HCT116 (cell line): ENCODE data around the gene CPOX.

Source experiments
- EGR1 ChIP-seq: IDR thresholded peaks from 2 replicates; pipeline ENCODE4 v1.6.1; 2012; ENCODE audit warnings: low read depth
- ELF1 ChIP-seq: IDR thresholded peaks from 2 replicates; pipeline ENCODE4 v1.6.1; 2012; ENCODE audit warnings: low read depth, borderline replicate concordance
- EZH2phosphoT487 ChIP-seq: fragments of 200-600 bp; IDR thresholded peaks from 2 replicates; pipeline ENCODE4 v1.6.1; 2018; ENCODE audit warnings: antibody characterized with exemption, borderline replicate concordance
- POLR2A ChIP-seq: IDR thresholded peaks from 2 replicates; pipeline ENCODE4 v1.7.0; 2011; ENCODE audit warnings: borderline replicate concordance; ENCODE audit not compliant: insufficient read depth, insufficient read length; ENCODE audit errors: extremely low read depth
- POLR2AphosphoS5 ChIP-seq: IDR thresholded peaks from 2 replicates; pipeline ENCODE4 v1.6.1; 2011; ENCODE audit warnings: mild to moderate bottlenecking, low read depth, low read length, moderate library complexity
- RAD21 ChIP-seq: IDR thresholded peaks from 2 replicates; pipeline ENCODE4 v1.6.1; 2012; ENCODE audit warnings: low read depth, mild to moderate bottlenecking
- ZFX ChIP-seq: fragments of 450-650 bp; IDR thresholded peaks from 2 replicates; pipeline ENCODE4 v1.6.1; 2017
- TF ChIP-seq, protein P1 (sequence below), 3 experiments: fragments of 200-600 bp in 1 of 3; sonication (generic) in 1 of 3; IDR thresholded peaks in 2 of 3; conservative IDR thresholded peaks in 1 of 3; 2 replicates each; pipeline ENCODE4 v1.5.1; 2012 to 2017; ENCODE audit warnings: low read depth in 2 of 3, low read length in 2 of 3, antibody characterized with exemption in 1 of 3, borderline replicate concordance in 1 of 3, control low read depth in 1 of 3, mild to moderate bottlenecking in 1 of 3, mixed read lengths in 1 of 3, mixed run types in 1 of 3, moderate library complexity in 1 of 3; ENCODE audit not compliant: insufficient read depth in 1 of 3
- TF ChIP-seq, protein P2 (sequence below): IDR thresholded peaks from 2 replicates; pipeline ENCODE4 v1.6.1; 2012

DNA sequence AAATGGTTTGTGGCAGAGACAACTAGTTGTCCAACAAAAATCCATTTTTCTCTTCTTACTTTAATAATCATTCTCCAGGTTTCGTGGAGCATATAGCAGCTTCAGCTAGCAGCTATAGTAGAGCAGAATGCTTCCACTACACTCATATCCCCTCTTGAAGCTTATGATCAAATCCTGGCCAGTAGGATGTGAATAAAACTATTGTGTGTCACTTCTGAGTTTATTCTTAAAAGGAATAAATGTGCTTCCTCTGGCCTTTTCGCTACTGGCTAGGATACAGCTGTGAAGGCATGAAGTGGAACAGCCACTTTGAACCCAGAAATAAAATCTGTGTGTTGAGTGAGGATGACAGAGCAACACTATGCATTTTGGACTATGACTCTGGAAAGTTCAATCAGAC is 7.8 kb upstream of the CPOX start:
- TF ChIP-seq EZH2phosphoT487 (no peak), RAD21 (no peak), POLR2A (no peak), EGR1 (no peak), POLR2AphosphoS5 (no peak), ELF1 (no peak), ZFX (no peak)
- TF ChIP-seq, protein P1, sequence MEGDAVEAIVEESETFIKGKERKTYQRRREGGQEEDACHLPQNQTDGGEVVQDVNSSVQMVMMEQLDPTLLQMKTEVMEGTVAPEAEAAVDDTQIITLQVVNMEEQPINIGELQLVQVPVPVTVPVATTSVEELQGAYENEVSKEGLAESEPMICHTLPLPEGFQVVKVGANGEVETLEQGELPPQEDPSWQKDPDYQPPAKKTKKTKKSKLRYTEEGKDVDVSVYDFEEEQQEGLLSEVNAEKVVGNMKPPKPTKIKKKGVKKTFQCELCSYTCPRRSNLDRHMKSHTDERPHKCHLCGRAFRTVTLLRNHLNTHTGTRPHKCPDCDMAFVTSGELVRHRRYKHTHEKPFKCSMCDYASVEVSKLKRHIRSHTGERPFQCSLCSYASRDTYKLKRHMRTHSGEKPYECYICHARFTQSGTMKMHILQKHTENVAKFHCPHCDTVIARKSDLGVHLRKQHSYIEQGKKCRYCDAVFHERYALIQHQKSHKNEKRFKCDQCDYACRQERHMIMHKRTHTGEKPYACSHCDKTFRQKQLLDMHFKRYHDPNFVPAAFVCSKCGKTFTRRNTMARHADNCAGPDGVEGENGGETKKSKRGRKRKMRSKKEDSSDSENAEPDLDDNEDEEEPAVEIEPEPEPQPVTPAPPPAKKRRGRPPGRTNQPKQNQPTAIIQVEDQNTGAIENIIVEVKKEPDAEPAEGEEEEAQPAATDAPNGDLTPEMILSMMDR (IDR thresholded peaks at IDR 0.05 in 2 of 3, conservative IDR thresholded peaks at IDR 0.05 in 1 of 3; ENCODE audit: borderline replicate concordance in 1 of 3, insufficient read depth in 1 of 3, low read depth in 2 of 3, low read length in 2 of 3), result no peak
- TF ChIP-seq, protein P2, sequence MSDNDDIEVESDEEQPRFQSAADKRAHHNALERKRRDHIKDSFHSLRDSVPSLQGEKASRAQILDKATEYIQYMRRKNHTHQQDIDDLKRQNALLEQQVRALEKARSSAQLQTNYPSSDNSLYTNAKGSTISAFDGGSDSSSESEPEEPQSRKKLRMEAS, result no peak
